Pons (tissue), 1 donor: ENCODE data around the gene MAML3.

Experiments used
- DNase-seq: peaks from one replicate; pipeline ENCODE4 v3.0.0-alpha.2; 2016; ENCODE audit warnings: low spot score

MAML3 gene

DNA sequence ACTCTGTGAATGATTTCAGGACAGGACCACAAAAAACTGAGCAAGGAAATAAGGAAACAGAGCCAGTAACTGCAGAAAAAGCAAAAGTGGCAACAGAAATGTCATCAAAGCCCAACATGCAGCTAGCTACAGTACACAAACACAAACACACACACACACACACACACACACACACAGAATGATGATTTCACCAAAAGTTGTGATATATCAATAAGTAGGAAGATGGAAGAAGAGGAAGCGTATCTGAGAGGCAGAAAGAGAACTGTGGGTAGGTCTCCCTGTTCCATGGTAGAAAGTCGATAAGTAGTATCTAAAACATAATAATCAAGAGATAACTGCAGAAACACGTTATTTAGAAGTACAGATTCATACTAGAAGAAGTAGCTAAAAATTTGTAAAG lies 340.1 kb downstream of the MAML3 start:
- no peak for DNase-seq

GRCh38 chr4:139810710-139811109 lies 343.3 kb downstream of the MAML3 start:
- no peak for DNase-seq

DNA sequence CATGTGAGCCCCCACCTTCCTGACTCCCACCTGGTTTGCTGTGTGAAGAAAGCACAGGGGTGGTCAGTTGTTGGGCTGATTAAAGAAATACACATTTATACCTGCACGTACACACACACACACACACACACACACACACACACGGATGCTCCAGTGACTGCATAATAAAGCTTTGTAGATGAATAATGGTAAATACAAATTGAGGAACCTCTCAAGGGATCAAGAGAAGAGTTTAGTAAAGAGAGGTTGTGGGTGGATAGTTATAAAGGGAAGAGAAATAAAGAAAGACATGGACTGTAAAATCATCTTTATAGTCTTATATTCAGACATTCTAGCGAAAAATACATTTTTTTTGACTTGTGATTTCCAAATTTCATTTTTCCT lies 344.2 kb downstream of the MAML3 start:
- no peak for DNase-seq

GRCh38 chr4:139808808-139809756 lies 344.9 kb downstream of the MAML3 start:
- DNase-seq: no peak

- DNase-seq: no peak
These were observed 345.6 kb downstream of the MAML3 start for GRCh38 chr4:139808381-139808807.

GRCh38 chr4:139807483-139807882 lies 346.5 kb downstream of the MAML3 start:
- no peak for DNase-seq

DNA sequence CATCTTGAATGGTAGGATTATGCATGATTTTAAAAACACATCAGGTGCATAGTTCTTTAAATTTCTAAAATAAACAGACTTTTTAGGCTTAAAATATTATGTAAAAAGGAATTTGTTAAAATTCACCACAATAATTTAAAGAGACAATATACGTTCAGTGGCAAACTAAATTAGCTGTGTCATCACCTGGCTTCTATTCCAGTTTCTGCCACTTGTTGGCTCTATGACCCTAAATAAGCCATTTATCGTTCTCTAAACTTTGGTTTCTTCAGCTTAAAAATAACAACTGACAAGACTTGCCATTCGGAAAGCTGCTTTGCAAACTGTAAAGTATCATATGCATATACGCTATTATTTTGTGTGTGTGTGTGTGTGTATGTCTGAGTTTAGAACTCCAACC lies 347.1 kb downstream of the MAML3 start:
- no peak for DNase-seq

GRCh38 chr4:139802931-139803330 lies 351.1 kb downstream of the MAML3 start:
- DNase-seq: no peak

- no peak for DNase-seq
These were observed 351.5 kb downstream of the MAML3 start for GRCh38 chr4:139802488-139802887.

GRCh38 chr4:139801895-139802294 lies 352.1 kb downstream of the MAML3 start:
- no peak for DNase-seq

DNA sequence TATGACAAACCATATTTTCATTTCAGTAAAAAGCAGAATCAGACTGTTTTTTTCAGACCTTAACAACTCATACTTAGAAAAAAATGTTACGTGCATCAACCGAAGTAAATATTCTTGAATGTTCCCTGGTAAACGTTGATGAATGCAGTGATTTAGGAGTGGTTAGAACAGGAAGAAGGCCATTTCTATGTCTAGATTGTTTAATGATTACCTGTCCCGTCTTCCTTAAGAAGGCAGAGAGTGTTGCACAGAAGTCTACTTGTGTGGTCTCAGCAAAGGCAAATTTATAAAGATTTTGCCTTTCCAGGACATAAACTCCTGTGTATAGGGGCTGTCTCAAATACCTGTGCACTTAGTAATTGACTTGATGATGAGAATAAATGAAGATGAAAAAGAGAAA lies 353.9 kb downstream of the MAML3 start:
- no peak for DNase-seq

DNA sequence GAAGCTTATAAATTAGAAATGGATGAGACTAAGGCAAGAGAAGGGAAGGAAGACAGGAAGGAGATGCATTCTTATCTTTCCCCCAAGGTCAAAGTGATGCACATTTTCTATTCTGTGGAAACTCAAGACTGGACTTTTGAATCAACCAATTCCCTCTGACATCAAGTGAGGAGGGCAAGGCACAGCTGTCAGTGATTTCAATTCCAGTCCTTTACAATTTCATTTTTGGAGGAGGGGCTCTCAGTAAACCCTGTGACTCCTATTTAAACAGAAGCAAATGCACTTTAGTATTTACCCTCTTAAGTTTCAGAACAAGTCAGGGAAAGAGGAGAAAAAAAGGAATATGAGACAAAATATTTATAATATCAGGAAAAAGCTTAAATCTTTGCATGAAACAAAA lies 354.4 kb downstream of the MAML3 start:
- DNase-seq: no peak

DNA sequence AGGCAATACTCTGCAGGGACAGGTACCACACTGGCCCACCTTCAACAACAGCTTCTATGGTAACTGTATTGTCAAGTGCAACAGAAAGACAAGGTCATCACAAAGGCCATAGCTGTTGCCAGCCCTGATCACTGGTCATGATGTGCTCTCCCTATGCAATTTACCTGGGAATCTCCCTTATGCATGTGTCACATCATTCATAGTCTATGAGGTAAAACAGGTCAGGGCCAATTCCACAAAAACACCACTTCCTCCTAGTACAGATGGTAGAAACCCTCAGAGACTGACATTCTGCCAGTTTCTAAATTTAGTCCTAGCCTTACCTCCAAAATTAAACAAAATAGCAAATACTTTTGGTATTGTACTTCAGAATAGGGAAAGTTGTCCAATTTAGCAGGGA lies 355.5 kb downstream of the MAML3 start:
- DNase-seq: no peak

DNA sequence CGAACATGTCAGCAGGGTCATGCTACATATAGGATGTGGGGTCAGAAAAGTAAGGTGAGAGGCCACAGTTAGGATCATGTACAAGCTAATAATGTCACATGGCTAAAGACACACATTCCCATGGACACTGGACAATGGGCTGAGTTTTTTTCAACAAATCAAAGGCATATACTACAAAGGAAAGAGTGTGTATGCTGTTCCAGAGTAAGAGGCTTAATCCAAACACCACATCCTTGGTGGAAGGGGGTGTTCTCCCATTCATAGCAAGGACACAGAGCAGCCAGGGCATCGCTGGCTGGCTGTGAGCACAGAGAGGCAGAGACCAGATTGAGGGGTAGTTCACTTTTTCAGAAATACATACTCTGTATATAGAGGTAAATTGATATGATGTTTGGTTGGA lies 356.7 kb downstream of the MAML3 start:
- no peak for DNase-seq

- no peak for DNase-seq
These were observed 358.3 kb downstream of the MAML3 start for GRCh38 chr4:139795527-139796314.

GRCh38 chr4:139794158-139794954 lies 359.6 kb downstream of the MAML3 start:
- no peak for DNase-seq

DNA sequence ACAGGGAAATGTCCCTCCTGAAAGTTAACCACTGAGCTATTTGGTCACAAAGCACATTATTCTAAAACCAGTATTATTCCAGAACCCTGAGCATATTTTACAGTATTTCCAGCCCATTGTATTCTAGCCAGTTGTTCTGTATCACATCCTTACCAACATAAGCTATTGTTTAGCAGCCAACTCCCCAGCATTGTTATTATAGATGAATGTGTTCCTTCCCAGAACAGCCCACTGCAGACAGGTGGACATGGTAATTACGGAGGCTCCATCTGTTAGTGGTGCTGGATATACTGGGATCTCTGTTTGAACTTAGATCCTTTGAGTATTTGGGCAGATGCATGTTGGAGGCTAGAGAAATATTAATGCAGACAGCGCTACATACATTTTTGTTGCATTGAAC lies 362.3 kb downstream of the MAML3 start:
- DNase-seq: no peak

GRCh38 chr4:139790291-139790690 lies 363.7 kb downstream of the MAML3 start:
- no peak for DNase-seq

GRCh38 chr4:139789096-139789654 lies 364.8 kb downstream of the MAML3 start:
- no peak for DNase-seq

DNA sequence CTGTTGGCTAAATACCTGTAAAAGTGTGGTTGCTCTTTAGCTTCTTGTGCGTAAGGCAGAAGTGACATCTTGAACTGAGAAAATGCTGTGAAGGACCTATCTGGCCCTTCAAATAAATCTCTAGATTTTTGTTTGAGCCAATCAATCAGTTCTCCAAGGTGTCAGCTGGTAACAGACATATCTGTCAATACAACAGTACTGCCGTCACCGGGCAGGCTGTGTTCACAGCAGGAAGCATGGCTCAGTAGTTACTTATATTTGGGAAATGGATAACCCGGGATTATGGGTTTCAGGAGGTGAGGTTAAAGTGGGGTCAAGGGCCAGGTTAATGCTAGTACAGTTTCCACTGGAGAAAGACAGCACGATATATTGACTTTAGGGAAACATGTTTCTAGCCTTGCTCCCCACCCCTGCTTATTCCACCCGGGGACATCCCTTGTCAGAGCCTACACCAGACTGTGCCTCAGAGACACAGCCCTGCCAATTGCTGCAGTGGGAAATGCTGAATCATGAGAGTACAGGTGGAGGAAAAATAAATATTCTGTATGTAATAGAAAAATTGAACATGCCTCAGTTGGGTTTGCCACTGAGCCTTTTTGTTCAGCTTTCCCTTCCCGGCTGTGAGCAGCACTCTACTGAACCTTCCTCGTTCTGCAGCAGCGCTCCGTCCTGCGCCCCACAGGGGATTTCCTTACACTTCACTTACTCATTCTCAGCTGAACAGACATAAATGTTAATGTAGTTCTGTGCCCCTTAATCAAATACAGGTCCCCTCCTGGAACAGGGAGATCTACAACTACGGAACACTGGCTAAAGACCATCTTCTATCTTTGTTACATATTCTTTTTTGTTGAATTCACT lies 367.3 kb downstream of the MAML3 start:
- no peak for DNase-seq

GRCh38 chr4:139785356-139785755 lies 368.6 kb downstream of the MAML3 start:
- no peak for DNase-seq
